ENCODE results near the gene RIMS4. TPM values are rescaled to one million over a fixed set of nuclear protein-coding genes. Genes with fewer than 3 reads are reported as not detected.
A peak's percentile ranks its signal among the peaks of the same experiment; 100 is the strongest.

Gene RIMS4
- total RNA-seq, 4 donors from 2014 or later: 2.8 to 13.8 (median 7.9) TPM

DNA sequence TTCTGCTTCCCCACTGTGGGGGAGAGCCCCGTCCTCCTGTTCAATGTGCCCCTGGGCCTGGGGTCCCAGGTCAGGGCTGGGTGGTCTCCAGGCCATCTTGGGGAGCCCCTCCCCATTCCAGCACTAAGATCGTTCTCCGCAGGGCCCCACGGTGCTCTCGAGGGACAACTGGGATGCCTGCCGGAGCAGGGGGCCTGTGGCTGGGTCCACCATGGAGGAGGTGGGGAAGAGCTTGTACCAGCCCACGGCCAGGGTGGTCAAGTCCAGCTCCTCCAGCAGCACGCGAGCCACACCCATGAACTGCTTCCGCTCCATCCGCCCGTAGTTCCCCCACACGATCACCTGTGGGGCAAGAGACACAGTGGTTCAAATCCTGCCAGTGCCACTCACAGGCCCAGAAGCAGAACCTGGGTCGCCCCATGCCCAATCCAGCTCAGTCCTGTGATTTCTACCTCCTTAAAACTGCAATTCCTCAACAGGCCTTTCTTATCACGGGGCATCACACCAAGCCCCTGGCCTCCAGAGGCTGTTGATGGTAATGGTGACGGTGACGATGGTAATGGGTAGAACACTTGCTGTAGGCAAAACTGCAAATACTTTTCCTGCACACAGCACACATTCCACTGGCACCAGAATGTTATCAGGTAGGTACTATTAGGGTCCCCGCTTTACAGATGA lies 54.2 kb downstream of the RIMS4 start:
- intact Hi-C loops (cut with DNase I): no loop called here
- no peaks in the 10 kb centered on the region for H3K4me1 ChIP-seq
- TF ChIP-seq, protein P1, sequence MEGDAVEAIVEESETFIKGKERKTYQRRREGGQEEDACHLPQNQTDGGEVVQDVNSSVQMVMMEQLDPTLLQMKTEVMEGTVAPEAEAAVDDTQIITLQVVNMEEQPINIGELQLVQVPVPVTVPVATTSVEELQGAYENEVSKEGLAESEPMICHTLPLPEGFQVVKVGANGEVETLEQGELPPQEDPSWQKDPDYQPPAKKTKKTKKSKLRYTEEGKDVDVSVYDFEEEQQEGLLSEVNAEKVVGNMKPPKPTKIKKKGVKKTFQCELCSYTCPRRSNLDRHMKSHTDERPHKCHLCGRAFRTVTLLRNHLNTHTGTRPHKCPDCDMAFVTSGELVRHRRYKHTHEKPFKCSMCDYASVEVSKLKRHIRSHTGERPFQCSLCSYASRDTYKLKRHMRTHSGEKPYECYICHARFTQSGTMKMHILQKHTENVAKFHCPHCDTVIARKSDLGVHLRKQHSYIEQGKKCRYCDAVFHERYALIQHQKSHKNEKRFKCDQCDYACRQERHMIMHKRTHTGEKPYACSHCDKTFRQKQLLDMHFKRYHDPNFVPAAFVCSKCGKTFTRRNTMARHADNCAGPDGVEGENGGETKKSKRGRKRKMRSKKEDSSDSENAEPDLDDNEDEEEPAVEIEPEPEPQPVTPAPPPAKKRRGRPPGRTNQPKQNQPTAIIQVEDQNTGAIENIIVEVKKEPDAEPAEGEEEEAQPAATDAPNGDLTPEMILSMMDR (IDR thresholded peaks at IDR 0.05): no peak
- TF ChIP-seq POLR2A (IDR thresholded peaks at IDR 0.05): no peak
- 91 to 92% methylated on average over 16 to 18 of the region's 18 CpGs for WGBS, 2 donors
- no peak overlapping the region for H3K4me3 ChIP-seq (replicated peaks in 1 of 3)
- no peaks in the 10 kb centered on the region for H3K36me3 ChIP-seq
- DNase-seq: no peak
- no peak overlapping the region for H3K27ac ChIP-seq
- H3K27me3 ChIP-seq: no peaks in the 10 kb centered on the region
- no peaks in the 10 kb centered on the region for H3K9me3 ChIP-seq

DNA sequence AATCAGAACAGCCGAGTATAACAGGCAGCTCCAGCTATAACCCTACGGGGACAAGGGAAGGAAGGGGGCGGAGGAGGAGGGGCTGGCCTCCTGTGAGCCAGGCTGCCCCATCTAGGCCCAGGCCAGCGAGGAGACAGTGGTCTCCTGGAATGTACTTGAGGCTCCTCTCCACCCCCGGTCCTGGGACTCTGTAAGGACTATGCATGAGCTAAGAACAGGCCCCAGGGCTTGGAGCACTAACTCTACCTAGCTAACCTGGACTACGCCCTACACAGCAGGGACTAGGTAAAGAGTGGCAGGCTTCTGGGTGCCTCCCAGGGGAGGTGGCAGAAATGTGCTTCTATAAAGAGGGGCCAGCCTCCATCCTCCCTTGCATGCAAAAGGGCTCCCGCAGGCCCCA lies 55.8 kb downstream of the RIMS4 start:
- WGBS, 2 donors: 68 to 75% methylated on average over 7 of the region's 7 CpGs
- H3K36me3 ChIP-seq: no peaks in the 10 kb centered on the region
- H3K4me3 ChIP-seq (replicated peaks in 1 of 3): no peak overlapping the region
- intact Hi-C loops (cut with DNase I): no loop called here
- DNase-seq: no peak
- H3K9me3 ChIP-seq: no peaks in the 10 kb centered on the region
- TF ChIP-seq, protein P1 (IDR thresholded peaks at IDR 0.05): no peak
- TF ChIP-seq POLR2A (IDR thresholded peaks at IDR 0.05): no peak
- H3K27ac ChIP-seq: no peak overlapping the region
- no peaks in the 10 kb centered on the region for H3K4me1 ChIP-seq
- H3K27me3 ChIP-seq: no peaks in the 10 kb centered on the region

DNA sequence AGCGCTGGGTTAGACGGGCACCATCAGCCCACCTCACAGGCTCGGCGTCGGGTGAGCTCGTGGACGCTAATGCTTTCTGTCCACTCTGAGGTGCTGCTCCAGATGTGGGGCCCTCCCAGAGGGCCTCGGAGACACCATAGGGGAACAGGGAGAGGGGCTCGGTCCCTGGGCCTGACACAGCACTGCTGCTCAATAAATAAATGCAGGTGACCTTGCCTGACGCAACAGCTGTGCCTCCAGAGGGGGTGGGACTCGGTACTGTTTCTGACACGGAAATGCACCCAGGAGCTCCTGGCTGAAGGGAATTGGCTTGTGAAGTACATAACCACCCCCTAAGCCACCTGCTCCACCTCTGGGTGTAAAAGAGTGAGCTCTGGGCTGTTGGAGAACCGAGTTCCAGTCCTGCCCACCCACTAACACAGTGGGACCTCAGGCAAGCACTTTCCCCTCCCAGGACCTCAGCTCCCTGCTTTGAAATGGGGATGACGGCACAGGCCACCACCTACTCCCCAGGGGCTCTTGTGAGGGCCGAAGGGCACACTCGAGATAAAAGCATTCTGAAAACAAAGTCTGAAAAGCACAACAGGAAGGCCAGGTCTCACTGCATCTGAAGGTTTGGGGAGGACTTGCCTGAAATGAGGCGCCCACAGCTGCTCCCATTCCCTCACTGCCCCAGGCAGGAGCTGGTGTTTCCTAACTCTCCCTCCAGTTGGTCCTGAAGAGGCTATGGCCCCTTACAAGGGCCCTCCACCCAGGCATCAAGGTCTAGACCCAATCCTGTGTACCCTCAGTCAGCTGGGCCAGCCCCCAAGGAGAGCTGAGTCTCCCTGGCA lies 58.0 kb downstream of the RIMS4 start:
- H3K27me3 ChIP-seq: no peaks in the 10 kb centered on the region
- no peak overlapping the region for H3K27ac ChIP-seq
- DNase-seq: no peak
- H3K4me3 ChIP-seq (replicated peaks in 1 of 3): no peak overlapping the region
- H3K36me3 ChIP-seq: no peaks in the 10 kb centered on the region
- intact Hi-C loops (cut with DNase I): no loop called here
- H3K4me1 ChIP-seq: peaks cover 3 to 8% of the 10 kb centered on the region in 2 donors
- TF ChIP-seq, protein P1 (IDR thresholded peaks at IDR 0.05): no peak
- TF ChIP-seq POLR2A (IDR thresholded peaks at IDR 0.05): no peak
- H3K9me3 ChIP-seq: no peaks in the 10 kb centered on the region
- 76% methylated on average over 12 to 15 of the region's 17 CpGs for WGBS, 2 donors

DNA sequence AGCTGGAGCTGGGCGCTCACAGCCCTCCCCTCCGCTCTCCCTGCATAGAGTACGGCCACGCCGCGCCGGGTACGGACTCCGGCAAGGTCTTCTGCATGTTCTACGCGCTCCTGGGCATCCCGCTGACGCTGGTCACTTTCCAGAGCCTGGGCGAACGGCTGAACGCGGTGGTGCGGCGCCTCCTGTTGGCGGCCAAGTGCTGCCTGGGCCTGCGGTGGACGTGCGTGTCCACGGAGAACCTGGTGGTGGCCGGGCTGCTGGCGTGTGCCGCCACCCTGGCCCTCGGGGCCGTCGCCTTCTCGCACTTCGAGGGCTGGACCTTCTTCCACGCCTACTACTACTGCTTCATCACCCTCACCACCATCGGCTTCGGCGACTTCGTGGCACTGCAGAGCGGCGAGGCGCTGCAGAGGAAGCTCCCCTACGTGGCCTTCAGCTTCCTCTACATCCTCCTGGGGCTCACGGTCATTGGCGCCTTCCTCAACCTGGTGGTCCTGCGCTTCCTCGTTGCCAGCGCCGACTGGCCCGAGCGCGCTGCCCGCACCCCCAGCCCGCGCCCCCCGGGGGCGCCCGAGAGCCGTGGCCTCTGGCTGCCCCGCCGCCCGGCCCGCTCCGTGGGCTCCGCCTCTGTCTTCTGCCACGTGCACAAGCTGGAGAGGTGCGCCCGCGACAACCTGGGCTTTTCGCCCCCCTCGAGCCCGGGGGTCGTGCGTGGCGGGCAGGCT lies 60.1 kb downstream of the RIMS4 start:
- H3K27me3 ChIP-seq: no peaks in the 10 kb centered on the region
- no peaks in the 10 kb centered on the region for H3K36me3 ChIP-seq
- no peak for DNase-seq
- 41 to 49% methylated on average over 24 to 36 of the region's 73 CpGs for WGBS, 2 donors
- intact Hi-C loops (cut with DNase I): no loop called here
- H3K4me1 ChIP-seq: peaks cover 18 to 20% of the 10 kb centered on the region in 2 donors
- no peak overlapping the region for H3K4me3 ChIP-seq (replicated peaks in 1 of 3)
- TF ChIP-seq POLR2A (IDR thresholded peaks at IDR 0.05): no peak
- TF ChIP-seq, protein P1 (IDR thresholded peaks at IDR 0.05): peak in 1 of 6 experiments; percentile 41
- no peak overlapping the region for H3K27ac ChIP-seq
- no peaks in the 10 kb centered on the region for H3K9me3 ChIP-seq

All from thyroid gland (tissue), 4 donors.